NCI-H128 (cell line): Measurements from ENCODE around the gene ZNF639.
A peak's percentile ranks its signal among the peaks of the same experiment; 100 is the strongest.
"Not testable (repeated sequence)": the region's sequence is repeated elsewhere in the genome, so short reads cannot be mapped to it uniquely, and the experiment has no call there.

Experiments used
- DNase-seq: peaks from one replicate; lab custom pipeline; 2025; ENCODE audit not compliant: unreplicated experiment; lab: John Stamatoyannopoulos, UW

The ZNF639 gene, protein sequence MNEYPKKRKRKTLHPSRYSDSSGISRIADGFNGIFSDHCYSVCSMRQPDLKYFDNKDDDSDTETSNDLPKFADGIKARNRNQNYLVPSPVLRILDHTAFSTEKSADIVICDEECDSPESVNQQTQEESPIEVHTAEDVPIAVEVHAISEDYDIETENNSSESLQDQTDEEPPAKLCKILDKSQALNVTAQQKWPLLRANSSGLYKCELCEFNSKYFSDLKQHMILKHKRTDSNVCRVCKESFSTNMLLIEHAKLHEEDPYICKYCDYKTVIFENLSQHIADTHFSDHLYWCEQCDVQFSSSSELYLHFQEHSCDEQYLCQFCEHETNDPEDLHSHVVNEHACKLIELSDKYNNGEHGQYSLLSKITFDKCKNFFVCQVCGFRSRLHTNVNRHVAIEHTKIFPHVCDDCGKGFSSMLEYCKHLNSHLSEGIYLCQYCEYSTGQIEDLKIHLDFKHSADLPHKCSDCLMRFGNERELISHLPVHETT

DNA sequence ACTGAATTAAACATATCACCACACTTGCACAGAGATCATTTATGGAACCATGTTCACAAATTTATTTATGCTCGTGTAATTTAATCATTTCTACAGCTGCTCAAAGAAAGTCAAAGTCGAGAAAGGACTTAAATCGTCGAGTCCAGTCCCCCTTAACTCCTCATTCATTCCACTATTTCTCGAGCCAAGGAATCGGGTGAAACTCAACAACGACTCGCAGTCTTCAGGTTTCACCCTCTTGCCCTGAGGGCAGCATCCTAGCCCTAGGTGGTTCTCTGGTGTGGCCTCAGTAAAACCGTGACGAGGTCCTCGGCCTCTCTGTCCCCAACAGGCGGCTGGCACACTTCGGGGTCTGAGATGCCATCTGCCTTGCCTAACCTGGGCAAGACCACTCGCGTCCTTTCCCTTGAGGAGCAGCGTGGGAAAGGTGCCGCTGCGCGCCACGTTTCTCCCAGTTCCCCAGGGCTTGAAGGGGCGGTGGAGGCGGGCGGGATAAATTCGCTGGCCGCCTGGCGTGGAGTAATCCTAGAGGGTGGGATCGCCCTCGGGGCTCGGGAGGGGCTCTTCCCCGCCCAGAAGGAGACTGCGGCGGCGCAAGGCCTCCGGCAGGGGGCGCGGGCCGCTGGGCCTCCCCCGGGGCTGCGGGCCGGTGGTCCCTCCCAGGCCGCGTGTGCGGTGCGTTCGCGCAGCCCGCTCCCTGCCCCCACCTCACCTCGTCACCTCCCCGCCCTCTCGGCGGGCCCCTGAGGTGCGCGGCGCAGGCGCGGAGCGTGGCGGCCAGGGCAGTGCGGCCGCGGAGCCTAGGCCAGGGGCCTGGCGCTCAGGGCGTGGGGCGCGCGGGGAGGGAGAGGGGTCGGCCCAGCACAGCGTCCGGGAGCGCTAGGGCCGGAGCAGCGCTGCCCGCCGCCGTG, at the start of gene ZNF639:
ZNF639 (plus strand) TSS at position 746 of the 911 bp plus-strand sequence. CDS start 5,263 bp downstream, outside the sequence.
- peak; percentile 71 for DNase-seq

DNA sequence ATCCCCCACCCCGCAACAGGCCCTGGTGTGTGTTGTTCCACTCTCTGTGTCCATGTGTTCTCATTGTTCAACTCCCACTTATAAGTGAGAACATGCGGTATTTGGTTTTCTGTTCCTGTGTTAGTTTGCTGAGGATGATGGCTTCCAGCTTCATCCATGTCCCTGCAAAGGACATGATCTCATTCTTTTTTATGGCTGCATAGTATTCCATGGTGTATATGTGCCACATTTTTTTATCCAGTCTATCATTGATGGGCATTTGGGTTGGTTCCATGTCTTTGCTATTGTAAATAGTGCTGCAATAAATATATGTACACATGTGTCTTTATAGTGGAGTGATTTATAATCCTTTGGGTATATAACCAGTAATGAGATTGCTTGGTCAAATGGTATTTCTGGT, 48.4 kb upstream of the ZNF639 start:
- not testable (repeated sequence) for DNase-seq

DNA sequence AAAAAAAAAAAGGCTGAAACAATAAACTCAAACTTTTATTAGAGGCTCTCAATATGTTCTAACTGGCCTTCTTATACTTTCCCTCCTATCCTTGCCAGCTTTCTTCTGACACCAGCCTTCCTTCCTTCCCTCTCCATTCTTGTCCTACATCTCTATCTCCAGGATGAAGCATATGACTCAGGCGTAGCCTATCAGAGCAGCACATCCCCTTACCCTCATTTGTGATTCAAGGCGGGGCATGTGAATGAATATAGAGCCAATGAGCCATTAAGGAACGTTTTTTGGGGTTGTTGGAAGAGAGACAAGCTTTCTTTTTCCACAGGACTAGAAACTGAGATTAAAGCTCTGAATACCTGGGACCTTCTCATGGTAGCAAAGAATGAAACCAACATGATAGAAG, 46.8 kb upstream of the ZNF639 start:
- no peak for DNase-seq

DNA sequence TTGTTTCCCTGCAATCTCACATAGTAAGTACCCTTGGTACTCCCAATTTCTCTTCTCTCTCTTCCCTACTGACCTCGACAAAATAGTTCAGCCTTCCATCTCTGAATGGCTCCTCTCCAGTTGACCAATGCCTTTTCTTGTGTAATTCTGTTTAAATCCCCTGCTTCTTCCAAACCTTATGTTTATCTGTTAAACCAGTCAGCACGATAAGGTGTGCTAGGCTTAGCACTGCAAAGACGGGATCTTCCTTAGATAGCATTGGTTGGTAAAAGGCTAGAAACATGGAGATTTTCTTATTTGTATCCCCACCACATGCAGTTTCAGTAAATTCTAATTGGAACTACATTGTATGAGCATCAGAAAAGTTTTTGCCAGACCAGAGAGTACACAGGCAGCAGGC, 46.1 kb upstream of the ZNF639 start:
- DNase-seq: no peak

DNA sequence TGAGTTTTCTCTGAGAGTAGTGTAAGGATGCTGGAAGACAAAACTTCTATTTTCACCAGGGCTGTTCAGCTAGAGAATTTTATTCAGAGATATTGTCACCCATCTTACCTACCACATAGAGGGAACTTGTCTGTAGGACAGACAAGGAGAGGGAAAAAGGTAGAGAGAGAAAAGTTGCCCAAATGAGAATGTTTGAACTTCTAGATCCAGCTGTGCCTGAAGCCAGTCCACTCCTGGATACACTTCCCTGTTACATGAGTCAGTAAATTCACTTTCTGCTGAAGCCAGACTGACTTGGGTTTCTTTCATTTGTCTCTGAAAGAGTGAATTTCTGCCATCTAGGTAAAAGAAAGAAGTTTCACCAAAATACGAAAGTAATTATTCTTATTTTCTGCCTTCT, 44.7 kb upstream of the ZNF639 start:
- DNase-seq: no peak

DNA sequence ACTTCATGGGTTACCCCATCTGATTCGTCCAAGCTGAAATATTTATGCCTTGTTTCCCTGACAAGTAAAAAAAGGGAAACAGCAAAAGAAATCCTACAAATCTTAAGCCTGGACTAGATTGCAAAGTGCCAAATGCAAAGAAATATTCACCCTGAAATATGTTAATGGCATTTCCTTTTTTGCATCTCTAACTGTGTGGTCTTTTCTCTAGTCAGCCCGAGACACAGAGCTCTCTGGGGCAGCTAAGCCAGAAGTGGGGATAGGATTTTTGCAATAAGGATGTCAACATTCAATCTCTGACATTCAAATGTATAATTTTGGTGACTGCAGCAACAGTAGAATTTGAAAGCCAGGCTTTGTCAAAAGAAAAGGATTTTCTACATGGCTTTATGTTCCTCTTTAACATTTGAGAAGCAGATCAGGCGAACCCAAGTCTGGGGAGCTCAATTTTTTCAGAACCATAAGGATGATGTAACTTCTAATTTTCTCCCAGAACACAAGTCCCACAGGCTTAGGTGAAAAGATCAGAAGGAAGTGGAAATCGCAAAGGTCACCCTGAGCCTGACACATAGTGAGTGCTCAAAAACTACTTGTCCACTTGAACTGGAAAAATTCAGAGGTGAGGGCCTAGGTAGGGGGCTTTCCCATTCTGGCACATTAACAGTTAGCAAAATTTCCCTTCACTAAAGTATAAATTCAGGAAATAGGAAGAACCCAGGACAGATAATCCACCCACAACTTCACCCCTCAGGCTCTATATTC, 43.7 kb upstream of the ZNF639 start:
- DNase-seq: no peak

DNA sequence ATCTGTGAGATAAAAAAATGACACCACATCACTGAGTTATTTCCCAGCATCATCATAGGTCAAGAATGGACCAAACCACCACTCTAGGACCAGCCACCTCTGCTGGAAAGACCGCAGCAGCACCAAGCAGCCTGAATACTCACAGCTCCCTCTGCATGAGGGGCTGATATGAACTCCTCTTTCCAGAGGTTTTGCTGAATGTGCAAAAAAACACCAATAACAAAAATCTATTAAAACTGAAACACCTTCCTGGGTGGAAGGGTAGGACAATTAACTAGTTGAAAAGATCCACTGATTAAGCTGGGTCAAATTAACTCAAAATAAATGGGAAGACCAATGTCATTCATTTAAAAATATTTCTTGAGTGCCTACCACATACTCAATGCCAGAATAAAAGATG, 43.0 kb upstream of the ZNF639 start:
- no peak for DNase-seq

DNA sequence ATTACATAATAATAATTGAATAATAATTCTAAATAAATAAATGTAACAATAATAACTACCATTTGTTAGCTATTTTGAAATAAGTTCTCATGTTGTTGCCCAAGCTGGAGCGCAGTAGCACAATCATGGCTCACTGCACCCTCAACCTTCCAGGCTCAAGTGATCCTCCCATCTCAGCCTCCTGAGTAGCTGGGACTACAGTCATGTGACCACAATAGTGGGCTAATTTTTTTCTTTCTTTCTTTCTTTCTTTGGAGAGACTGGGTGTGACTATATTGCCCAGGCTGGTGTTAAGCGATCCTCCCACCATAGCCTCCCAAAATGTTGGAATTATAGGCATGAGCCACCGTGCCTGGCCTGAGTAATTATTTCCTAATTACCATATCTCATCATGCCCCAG, 41.0 kb upstream of the ZNF639 start:
- DNase-seq: no peak

DNA sequence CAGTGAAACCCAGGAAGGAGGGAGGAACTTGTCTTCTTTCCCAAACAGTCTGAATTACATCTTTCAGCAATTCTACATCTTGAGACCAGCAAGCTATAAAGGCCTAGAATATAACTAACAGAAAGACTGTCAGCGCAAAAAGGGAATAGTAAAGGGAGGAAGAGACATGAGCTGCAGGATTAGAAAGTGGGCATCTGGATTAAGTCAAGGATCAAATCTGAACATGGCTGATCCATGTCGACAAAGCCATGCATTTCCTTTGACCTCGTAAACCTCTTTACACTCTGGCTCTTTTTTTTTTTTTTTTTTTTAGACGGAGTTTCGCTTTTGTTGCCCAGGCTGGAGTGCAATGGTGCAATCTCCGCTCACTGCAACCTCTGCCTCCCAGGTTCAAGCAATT, 36.5 kb upstream of the ZNF639 start:
- no peak for DNase-seq

DNA sequence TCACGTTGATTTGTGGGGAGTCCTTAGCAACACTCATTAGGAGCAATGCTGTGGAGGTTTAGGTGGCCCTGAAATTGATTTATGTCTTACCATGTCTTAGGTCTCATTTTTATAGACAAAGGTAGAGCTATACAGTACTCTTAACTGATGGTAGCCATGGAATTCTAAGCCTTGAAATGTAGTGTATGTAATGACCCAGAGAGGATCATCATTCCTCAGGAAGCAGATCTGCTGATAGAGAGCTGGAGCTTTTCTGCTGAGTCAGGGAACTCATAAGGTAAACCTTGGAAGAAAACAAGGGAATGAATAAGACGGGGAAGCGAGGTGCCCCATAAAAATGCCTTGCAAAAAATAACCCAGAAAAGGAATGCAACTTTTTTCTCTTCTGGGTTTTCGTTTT, 34.0 kb upstream of the ZNF639 start:
- DNase-seq: no peak

DNA sequence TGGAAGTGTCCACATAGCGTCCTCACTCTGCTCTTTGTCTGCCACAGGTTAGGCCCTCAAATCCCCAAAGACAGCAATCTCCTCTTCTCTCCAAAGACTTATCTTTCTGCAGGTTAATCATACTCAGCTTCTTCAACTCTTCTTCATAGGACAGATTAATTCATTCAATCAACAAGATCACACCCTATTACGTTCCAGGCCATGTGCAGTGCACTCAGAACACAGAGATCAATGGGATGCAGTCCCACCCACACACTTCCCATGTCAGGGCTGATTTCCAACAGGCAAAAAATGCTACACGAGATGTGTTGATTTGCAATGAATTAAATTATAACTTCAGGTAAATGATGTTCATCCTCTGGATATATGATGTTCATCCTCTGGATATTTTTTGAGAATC, 33.5 kb upstream of the ZNF639 start:
- no peak for DNase-seq

DNA sequence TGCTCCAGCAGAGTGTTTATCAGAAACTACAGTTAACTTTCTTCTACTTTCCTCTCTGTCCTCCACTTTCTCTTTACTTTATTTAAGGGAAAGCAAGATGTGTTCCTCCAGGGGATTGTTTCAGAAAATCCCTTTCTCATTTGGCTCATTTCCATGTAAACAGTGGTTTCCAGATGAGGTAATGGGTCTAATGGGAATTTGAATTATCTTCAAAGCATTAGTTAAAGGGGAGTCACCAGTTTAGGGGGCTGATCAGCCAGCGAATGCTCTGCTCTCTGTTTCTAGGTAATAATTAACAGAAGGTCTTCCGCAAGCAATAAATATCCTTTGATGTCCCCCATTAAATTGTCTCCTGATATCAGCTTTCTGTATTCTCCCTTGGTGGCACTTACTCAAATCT, 30.4 kb upstream of the ZNF639 start:
- DNase-seq: no peak

DNA sequence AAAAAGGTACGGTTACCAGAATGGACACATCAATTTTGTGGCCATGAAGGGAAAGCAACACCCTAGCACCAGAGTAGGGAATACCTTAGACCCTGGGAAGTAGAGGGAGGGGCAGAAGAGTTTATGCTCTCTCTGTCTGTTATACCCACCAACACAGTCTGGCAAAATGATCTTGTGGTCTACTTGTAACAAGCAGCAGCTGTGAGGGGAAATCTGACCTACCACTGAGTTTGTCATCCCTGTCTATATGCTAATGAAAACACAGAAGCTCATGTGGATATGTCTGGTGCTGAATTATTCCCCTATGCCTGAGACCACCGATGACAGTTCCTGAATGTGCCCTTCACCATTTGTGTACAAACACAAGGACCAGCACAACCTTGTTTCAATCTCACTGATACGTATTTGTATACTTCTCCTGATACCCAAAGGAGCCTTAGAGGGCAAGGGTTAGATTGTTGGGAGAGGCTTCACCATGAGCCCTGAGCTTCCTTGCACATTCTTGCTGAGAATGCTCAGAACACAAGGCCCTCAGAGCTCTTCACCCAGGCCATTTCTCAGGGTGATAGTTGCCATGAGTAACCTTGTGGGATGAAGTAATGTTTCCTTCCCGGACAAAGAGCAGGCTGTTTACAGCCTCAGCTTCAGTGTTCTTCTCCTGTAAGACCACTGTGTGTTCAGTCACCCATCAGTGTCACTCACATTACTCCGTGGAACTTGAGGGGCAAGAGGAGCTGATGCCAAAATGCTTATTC, 24.7 kb upstream of the ZNF639 start:
- DNase-seq: no peak

DNA sequence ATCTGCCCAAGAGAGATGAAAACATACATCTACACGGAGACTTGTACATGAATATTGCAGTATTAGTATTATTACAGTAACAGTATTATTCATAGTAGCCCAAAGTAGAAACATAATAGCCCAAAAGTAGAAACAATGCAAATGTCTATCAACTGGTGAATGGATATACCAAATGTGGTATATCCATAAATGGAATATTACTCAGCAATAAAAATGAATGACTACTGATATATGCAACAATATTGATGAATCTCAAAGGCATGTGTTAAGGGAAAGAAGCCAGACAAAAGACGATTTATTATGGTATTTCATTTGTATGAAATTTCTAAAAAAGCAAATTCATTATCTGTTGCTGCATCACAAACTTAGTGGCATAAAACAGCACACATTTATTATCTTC, 23.5 kb upstream of the ZNF639 start:
- no peak for DNase-seq

DNA sequence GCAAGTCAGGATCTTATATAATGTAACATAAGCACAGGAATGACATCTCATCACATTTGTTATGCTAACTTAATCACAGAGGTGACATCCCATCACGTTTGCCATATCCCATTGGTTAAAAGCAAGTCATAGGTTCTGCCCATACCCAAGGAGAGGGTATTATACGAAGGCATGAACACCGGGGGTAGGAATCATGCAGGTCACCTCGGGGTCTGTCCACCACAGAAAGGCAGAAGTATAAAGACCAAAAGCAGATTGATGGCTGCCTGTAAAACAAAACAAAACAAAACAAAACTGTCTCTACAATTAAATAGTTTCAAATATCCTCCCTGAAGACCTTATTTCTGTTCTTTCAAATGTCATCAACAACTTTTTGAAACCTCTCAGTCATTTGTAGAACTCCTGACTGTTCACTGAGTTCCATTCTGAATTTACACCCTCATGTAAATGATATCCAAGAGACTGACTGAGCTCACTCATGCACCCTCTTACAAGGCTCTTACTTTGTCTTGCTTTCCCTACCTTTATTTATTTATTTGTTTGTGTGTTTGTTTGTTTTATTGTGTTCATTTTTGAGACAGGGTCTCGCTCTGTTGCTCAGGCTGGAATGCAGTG, 22.7 kb upstream of the ZNF639 start:
- no peak for DNase-seq

DNA sequence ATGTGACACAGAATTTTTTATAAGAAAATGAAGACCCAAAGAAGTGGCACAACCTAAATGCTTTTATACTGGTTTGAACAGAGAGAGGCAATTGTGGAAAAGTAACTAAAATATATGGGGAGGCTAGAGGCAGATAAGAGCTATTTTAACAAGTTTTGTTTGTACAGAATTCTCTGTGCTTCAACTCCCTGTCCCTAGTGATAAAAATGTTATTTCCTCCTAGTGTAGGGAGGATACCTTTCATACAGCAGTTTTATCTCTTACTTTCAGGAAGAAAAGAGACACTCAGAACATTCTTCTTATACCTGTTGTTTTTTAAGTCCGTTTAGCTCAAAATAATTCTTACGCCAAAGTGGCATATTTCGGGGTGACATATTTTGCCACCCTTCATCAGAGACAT, 21.2 kb upstream of the ZNF639 start:
- DNase-seq: no peak

DNA sequence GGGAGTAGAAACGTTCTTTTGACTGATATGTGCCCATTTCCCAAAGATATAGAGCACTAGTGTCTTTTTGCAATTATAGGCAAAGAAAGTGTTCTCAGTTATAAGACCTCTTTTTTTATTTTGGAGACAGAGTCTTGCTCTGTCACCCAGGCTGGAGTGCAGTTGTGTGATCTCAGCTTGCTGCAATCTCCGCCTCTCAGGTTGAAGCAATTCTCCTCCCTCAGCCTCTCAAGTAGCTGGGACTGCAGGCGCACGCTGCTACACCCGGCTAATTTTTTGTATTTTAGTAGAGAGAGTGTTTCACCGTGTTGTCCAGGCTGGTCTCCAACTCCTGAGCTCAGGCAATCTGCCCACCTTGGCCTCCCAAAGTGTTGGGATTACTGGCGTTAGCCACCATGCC, 20.7 kb upstream of the ZNF639 start:
- DNase-seq: no peak

DNA sequence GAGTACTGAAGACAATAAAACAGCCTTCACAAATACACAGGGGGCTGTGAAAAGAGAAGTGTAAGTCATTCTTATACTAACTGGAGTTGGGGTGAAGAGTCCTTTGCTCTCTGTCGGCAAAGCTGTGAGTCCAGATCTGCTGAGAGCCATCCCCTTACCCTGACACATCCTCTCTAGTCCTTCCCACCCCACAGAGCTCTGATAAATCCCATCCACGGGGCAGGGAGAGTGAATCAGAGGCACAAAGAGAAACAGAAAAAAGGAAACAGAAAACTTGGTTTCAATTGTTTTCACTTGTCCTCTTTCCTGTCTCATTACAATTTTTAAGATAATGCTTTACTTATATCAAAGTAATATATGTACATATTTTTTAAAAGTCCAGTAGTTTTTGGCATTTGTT, 18.2 kb upstream of the ZNF639 start:
- DNase-seq: no peak

DNA sequence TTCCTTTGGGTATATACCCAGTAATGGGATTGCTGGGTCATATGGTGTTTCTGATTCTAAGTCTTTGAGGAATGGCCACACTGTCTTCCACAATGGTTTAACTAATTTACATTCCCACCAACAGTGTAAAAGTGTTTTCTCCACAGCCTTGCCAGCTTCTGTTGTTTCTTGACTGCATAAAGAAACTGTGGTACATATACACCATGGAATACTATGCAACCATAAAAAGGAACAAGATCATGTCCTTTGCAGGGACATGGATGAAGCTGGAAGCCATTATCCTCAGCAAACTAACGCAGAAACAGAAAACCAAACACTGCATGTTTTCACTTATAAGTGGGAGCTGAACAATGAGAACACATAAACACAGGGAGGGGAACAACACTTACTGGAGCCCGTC, 15.5 kb upstream of the ZNF639 start:
- DNase-seq: not testable (repeated sequence)

DNA sequence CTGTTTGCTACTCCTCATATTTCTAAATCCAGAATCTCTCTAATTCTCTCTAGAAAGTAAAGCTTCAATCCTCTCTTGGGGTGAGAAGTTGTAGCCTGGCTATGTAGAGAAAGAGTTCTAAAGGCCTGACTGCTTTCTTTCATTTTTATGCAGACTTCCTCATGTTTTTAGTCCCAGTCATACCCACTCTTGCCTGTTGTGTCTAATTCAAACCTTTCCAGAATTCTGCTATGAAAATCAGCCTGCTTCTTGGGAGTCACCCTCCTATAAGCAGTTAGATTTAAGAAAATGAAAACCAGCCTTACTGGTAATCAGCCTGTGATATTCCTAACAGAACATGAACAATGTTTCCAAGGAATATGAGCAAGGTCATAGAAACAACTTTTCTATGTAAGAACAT, 14.8 kb upstream of the ZNF639 start:
- DNase-seq: no peak
